IMR-90 (cell line): Measurements from ENCODE around the gene KMT2E. TPM values are rescaled to one million over a fixed set of nuclear protein-coding genes. Genes with fewer than 3 reads are reported as not detected.

Experiments
- ATAC-seq: fragments of 200-7000 bp; cut with Tn5 transposase; 2 replicates; pipeline ENCODE4 v1.9.1; 2020; ENCODE audit warnings: low read depth, mild to moderate bottlenecking, moderate library complexity
- BruUV-seq: library from RNA; stranded (reverse); fragments of 400-500 nt; replicated peaks from 2 replicates; lab custom pipeline; 2021; lab: Mats Ljungman, UMichigan
- CTCF ChIA-PET: fragments of 300-600 bp; formaldehyde crosslinking; extraction: SDS; loops from one replicate; lab custom pipeline; 2021; ENCODE audit warnings: antibody characterized with exemption; lab: Yijun Ruan, JAX
- POLR2A ChIA-PET: fragments of 300-600 bp; sonication (Branson Sonifier 250); formaldehyde crosslinking; loops from one replicate; lab custom pipeline; 2022; ENCODE audit warnings: antibody characterized with exemption; ENCODE audit not compliant: unreplicated experiment; lab: Charles Lee
- DNase-seq: peaks from one replicate; pipeline ENCODE4 v3.0.0; 2013
- H2AFZ ChIP-seq: replicated peaks from 2 replicates; pipeline ENCODE3; 2013; ENCODE audit warnings: low read length, mild to moderate bottlenecking; ENCODE audit not compliant: poor library complexity
- H2AK5ac ChIP-seq: 2 replicates; pipeline ENCODE4 v1.6.1; 2013; ENCODE audit warnings: low read depth, low read length, inconsistent platforms
- H2AK9ac ChIP-seq: replicated peaks from 2 replicates; pipeline ENCODE3; 2013; ENCODE audit warnings: mild to moderate bottlenecking, low read depth, low read length, moderate library complexity; ENCODE audit not compliant: poor library complexity
- H2BK120ac ChIP-seq: 2 replicates; pipeline ENCODE4 v1.6.1; 2013; ENCODE audit warnings: low read depth, low read length, inconsistent platforms
- H2BK15ac ChIP-seq: 3 replicates; pipeline ENCODE4 v1.6.1; 2013; ENCODE audit warnings: low read depth, low read length, inconsistent platforms
- H2BK20ac ChIP-seq: 2 replicates; pipeline ENCODE4 v1.6.1; 2013; ENCODE audit warnings: low read depth, mild to moderate bottlenecking, inconsistent platforms, low read length, moderate library complexity
- H2BK5ac ChIP-seq: 2 replicates; pipeline ENCODE4 v1.6.1; 2013; ENCODE audit warnings: mild to moderate bottlenecking, low read depth, low read length, inconsistent platforms; ENCODE audit not compliant: poor library complexity, severe bottlenecking
- H3K14ac ChIP-seq: replicated peaks from 2 replicates; pipeline ENCODE4 v1.6.1; 2013; ENCODE audit warnings: low read depth, low read length, inconsistent platforms
- H3K18ac ChIP-seq: 2 replicates; pipeline ENCODE4 v1.6.1; 2013; ENCODE audit warnings: low read depth, low read length, control low read depth
- H3K23ac ChIP-seq: 2 replicates; pipeline ENCODE4 v1.6.1; 2013; ENCODE audit warnings: low read depth, low read length, inconsistent platforms
- H3K27ac ChIP-seq: 2 replicates; pipeline ENCODE4 v1.5.1; 2013; ENCODE audit warnings: mild to moderate bottlenecking, control low read depth, low read length; ENCODE audit not compliant: insufficient read depth
- H3K27me3 ChIP-seq: 2 replicates; pipeline ENCODE4 v1.6.1; 2013; ENCODE audit warnings: low read length; ENCODE audit not compliant: control insufficient read depth, insufficient read depth
- H3K36me3 ChIP-seq: 2 replicates; pipeline ENCODE4 v1.6.1; 2013; ENCODE audit warnings: low read length, mixed read lengths; ENCODE audit not compliant: control insufficient read depth, insufficient read depth
- H3K4ac ChIP-seq: 2 replicates; pipeline ENCODE4 v1.6.1; 2013; ENCODE audit warnings: low read depth, low read length, inconsistent platforms
- H3K4me1 ChIP-seq: 2 replicates; pipeline ENCODE4 v1.6.1; 2013; ENCODE audit warnings: low read length, mixed read lengths; ENCODE audit not compliant: control insufficient read depth, insufficient read depth
- H3K4me2 ChIP-seq: 2 replicates; pipeline ENCODE4 v1.6.1; 2013; ENCODE audit warnings: low read depth, mild to moderate bottlenecking, control low read depth, low read length, moderate library complexity
- H3K4me3 ChIP-seq: 2 replicates; pipeline ENCODE4 v1.5.1; 2013; ENCODE audit warnings: low read depth, mild to moderate bottlenecking, control low read depth, low read length, moderate library complexity; ENCODE audit not compliant: insufficient read depth
- H3K56ac ChIP-seq: 2 replicates; pipeline ENCODE4 v1.6.1; 2013; ENCODE audit warnings: low read length, inconsistent platforms; ENCODE audit not compliant: insufficient read depth; ENCODE audit errors: extremely low read depth
- H3K79me1 ChIP-seq, 2 experiments: 2 replicates each; pipeline ENCODE4 v1.6.1; 2013; ENCODE audit warnings: low read length in 2 of 2, inconsistent platforms in 1 of 2, low read depth in 1 of 2
- H3K9ac ChIP-seq: 2 replicates; pipeline ENCODE4 v1.6.1; 2013; ENCODE audit warnings: low read depth, low read length, control low read depth
- H3K9me1 ChIP-seq: 2 replicates; pipeline ENCODE4 v1.6.1; 2013; ENCODE audit warnings: low read length, inconsistent platforms; ENCODE audit not compliant: insufficient read depth
- H3K9me3 ChIP-seq: 2 replicates; pipeline ENCODE4 v1.6.1; 2013; ENCODE audit warnings: low read length; ENCODE audit not compliant: control insufficient read depth, insufficient read depth
- H4K20me1 ChIP-seq: 2 replicates; pipeline ENCODE4 v1.6.1; 2013; ENCODE audit warnings: low read length, inconsistent platforms; ENCODE audit not compliant: insufficient read depth
- H4K5ac ChIP-seq: 2 replicates; pipeline ENCODE4 v1.6.1; 2013; ENCODE audit warnings: mild to moderate bottlenecking, low read depth, low read length, control low read depth
- H4K8ac ChIP-seq, 2 experiments: 2 replicates each; pipeline ENCODE4 v1.6.1; 2013; ENCODE audit warnings: low read depth in 2 of 2, low read length in 2 of 2, control low read depth in 1 of 2, inconsistent platforms in 1 of 2
- H4K91ac ChIP-seq: 2 replicates; pipeline ENCODE4 v1.6.1; 2013; ENCODE audit warnings: low read depth, low read length, inconsistent platforms; ENCODE audit not compliant: insufficient read depth
- BHLHE40 ChIP-seq: fragments of 150-350 bp; IDR thresholded peaks from 2 replicates; pipeline ENCODE4 v1.6.1; 2016; ENCODE audit warnings: mild to moderate bottlenecking, low read depth, low read length
- CEBPB ChIP-seq: IDR thresholded peaks from 2 replicates; pipeline ENCODE4 v1.6.1; 2012; ENCODE audit warnings: low read depth, low read length, improper control_type of control experiment
- CHD1 ChIP-seq: IDR thresholded peaks from 2 replicates; pipeline ENCODE4 v1.6.1; 2012; ENCODE audit warnings: low read depth, low read length, improper control_type of control experiment
- MAFK ChIP-seq: IDR thresholded peaks from 2 replicates; pipeline ENCODE4 v1.6.1; 2012; ENCODE audit warnings: low read depth, low read length, improper control_type of control experiment
- MXI1 ChIP-seq: IDR thresholded peaks from 2 replicates; pipeline ENCODE4 v1.6.1; 2012; ENCODE audit warnings: low read depth, mild to moderate bottlenecking, low read length, moderate library complexity, borderline replicate concordance
- NFE2L2 ChIP-seq: fragments of 150-350 bp; IDR thresholded peaks from 2 replicates; pipeline ENCODE4 v1.6.1; 2016; ENCODE audit warnings: low read depth, mild to moderate bottlenecking, low read length
- RAD21 ChIP-seq: IDR thresholded peaks from 2 replicates; pipeline ENCODE4 v1.6.1; 2012; ENCODE audit warnings: low read length, improper control_type of control experiment
- RCOR1 ChIP-seq: IDR thresholded peaks from 2 replicates; pipeline ENCODE4 v1.6.1; 2012; ENCODE audit warnings: mild to moderate bottlenecking, low read length, improper control_type of control experiment; ENCODE audit not compliant: insufficient replicate concordance
- RFX5 ChIP-seq: IDR thresholded peaks from 2 replicates; pipeline ENCODE4 v1.8.0; 2012; ENCODE audit warnings: low read depth, mild to moderate bottlenecking, low read length, moderate library complexity
- SMC3 ChIP-seq: fragments of 150-350 bp; IDR thresholded peaks from 2 replicates; pipeline ENCODE4 v1.6.1; 2016; ENCODE audit warnings: low read depth, mild to moderate bottlenecking, antibody characterized with exemption, low read length, moderate library complexity
- WGBS, 2 experiments: methylation state at CpG; one replicate each; pipeline versions ENCODE4 v1.1.5 to v1.1.7; 2013; ENCODE audit warnings: missing lambda C conversion rate in 2 of 2; ENCODE audit not compliant: insufficient read length in 1 of 2; ENCODE audit errors: extremely low coverage in 2 of 2; 5-methylcytosine and 5-hydroxymethylcytosine counted together
- dilution Hi-C: fragments of 300-500 bp; cut with HindIII; formaldehyde crosslinking; loops from one replicate; pipeline ENCODE4 v1.14.3; 2018; ENCODE audit warnings: low sequenced_read_pairs; ENCODE audit not compliant: unreplicated experiment
- in situ Hi-C: fragments of 300-500 bp; cut with MboI; formaldehyde crosslinking; loops from 3 replicates; pipeline ENCODE4 v1.14.3; 2019; ENCODE audit warnings: low sequenced_read_pairs, inconsistent platforms, mixed read lengths
- intact Hi-C: fragments of 100-400 bp; cut with micrococcal nuclease; formaldehyde crosslinking; loops from 2 replicates; pipeline ENCODE4 v1.10.0; 2022
- polyA plus RNA-seq, 3 experiments: library from polyadenylated mRNA; depleted of rRNA; stranded (reverse); fragments of >200 nt; gene quantifications; 2 replicates each; pipeline ENCODE4 v1.2.3, GENCODE V29; 2012; ENCODE audit warnings: low replicate concordance in 1 of 3
- total RNA-seq: library from RNA; depleted of rRNA; stranded (reverse); fragments of >200 nt; gene quantifications from 2 replicates; pipeline ENCODE4 v1.2.3, GENCODE V29; 2012
- TF ChIP-seq, protein P1 (sequence below): conservative IDR thresholded peaks from 2 replicates; pipeline ENCODE4 v1.5.1; 2012; ENCODE audit warnings: mild to moderate bottlenecking, low read depth, low read length, improper control_type of control experiment
- TF ChIP-seq, protein P2 (sequence below): fragments of 150-350 bp; IDR thresholded peaks from 2 replicates; pipeline ENCODE4 v1.6.1; 2017; ENCODE audit warnings: mild to moderate bottlenecking, antibody characterized with exemption, low read length, low read depth
- TF ChIP-seq, protein P3 (sequence below): fragments of 150-350 bp; IDR thresholded peaks from 2 replicates; pipeline ENCODE4 v1.6.1; 2016; ENCODE audit warnings: low read depth, mild to moderate bottlenecking, low read length, moderate library complexity, borderline replicate concordance

The KMT2E gene
- total and polyA plus RNA-seq, 2 of the 4 experiments (the other 2 are of a cell fraction): 16.8 to 79.2 TPM

DNA sequence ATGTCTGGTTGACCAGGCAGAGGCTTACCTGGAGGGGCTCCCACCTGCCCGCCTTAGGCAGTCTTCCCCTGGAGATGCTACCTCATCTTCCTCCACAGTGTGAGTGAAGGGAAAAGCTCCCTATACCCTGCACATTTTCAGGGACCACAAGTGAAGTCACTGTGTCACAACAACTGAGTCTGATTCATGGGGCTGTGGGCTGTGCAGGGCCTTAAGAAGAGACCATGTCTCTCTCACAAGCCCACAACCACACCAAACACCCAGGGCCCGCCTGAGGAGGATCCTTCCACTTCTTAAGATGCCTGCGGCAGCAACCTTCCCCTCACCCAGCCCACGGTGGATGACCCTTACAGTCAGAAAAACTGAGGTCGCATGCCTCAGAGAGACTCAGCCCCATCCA, 118.3 kb downstream of the KMT2E start:
- in situ Hi-C loops: loop anchor here (25.0 kb wide), 1 partner anchor 205 kb away; no protein-coding TSS in a partner anchor
- no peak for ATAC-seq
- dilution Hi-C loops: no loop called here

More for the DNA sequence above, 118.3 kb downstream of the KMT2E start:
- H2BK5ac ChIP-seq: no peak overlapping the region
- ChIA-PET POLR2A (no interaction called here), CTCF (no interaction called here)
- H3K23ac ChIP-seq: no peak overlapping the region
- H3K56ac ChIP-seq: no peak overlapping the region
- no peak overlapping the region for H3K14ac ChIP-seq
- H3K4me1 ChIP-seq: peaks cover 6% of the 10 kb centered on the region
- no peak overlapping the region for H4K91ac ChIP-seq
- H3K18ac ChIP-seq: no peak overlapping the region
- H2BK20ac ChIP-seq: no peak overlapping the region
- no peak overlapping the region for H2AFZ ChIP-seq
- DNase-seq: no peak
- H3K9ac ChIP-seq: no peak overlapping the region
- H3K4me3 ChIP-seq: no peak overlapping the region
- no peaks in the 10 kb centered on the region for H3K9me3 ChIP-seq
- H3K79me1 ChIP-seq: peaks cover 25 to 70% of the 10 kb centered on the region in 2 experiments
- no peak overlapping the region for H2BK15ac ChIP-seq
- no TSS peak for BruUV-seq
- peaks cover 12% of the 10 kb centered on the region; the same call in 1 of the 2 replicates for H3K36me3 ChIP-seq
- TF ChIP-seq RFX5 (no peak), BHLHE40 (no peak), RAD21 (no peak), NFE2L2 (no peak), SMC3 (no peak), MAFK (no peak), MXI1 (no peak), CEBPB (no peak), RCOR1 (no peak), CHD1 (no peak)
- TF ChIP-seq, protein P1, sequence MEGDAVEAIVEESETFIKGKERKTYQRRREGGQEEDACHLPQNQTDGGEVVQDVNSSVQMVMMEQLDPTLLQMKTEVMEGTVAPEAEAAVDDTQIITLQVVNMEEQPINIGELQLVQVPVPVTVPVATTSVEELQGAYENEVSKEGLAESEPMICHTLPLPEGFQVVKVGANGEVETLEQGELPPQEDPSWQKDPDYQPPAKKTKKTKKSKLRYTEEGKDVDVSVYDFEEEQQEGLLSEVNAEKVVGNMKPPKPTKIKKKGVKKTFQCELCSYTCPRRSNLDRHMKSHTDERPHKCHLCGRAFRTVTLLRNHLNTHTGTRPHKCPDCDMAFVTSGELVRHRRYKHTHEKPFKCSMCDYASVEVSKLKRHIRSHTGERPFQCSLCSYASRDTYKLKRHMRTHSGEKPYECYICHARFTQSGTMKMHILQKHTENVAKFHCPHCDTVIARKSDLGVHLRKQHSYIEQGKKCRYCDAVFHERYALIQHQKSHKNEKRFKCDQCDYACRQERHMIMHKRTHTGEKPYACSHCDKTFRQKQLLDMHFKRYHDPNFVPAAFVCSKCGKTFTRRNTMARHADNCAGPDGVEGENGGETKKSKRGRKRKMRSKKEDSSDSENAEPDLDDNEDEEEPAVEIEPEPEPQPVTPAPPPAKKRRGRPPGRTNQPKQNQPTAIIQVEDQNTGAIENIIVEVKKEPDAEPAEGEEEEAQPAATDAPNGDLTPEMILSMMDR: no peak
- TF ChIP-seq, protein P2, sequence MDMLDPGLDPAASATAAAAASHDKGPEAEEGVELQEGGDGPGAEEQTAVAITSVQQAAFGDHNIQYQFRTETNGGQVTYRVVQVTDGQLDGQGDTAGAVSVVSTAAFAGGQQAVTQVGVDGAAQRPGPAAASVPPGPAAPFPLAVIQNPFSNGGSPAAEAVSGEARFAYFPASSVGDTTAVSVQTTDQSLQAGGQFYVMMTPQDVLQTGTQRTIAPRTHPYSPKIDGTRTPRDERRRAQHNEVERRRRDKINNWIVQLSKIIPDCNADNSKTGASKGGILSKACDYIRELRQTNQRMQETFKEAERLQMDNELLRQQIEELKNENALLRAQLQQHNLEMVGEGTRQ: no peak
- TF ChIP-seq, protein P3, sequence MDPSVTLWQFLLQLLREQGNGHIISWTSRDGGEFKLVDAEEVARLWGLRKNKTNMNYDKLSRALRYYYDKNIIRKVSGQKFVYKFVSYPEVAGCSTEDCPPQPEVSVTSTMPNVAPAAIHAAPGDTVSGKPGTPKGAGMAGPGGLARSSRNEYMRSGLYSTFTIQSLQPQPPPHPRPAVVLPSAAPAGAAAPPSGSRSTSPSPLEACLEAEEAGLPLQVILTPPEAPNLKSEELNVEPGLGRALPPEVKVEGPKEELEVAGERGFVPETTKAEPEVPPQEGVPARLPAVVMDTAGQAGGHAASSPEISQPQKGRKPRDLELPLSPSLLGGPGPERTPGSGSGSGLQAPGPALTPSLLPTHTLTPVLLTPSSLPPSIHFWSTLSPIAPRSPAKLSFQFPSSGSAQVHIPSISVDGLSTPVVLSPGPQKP: no peak
- H3K27ac ChIP-seq: no peak overlapping the region
- no peak overlapping the region for H2BK120ac ChIP-seq
- H4K8ac ChIP-seq: no peak overlapping the region
- peaks cover 22% of the 10 kb centered on the region; the same call in 1 of the 2 replicates for H4K20me1 ChIP-seq
- H3K27me3 ChIP-seq: no peaks in the 10 kb centered on the region
- no peak overlapping the region for H2AK9ac ChIP-seq
- no peak overlapping the region for H3K4ac ChIP-seq
- intact Hi-C loops: no loop called here
- H3K4me2 ChIP-seq: no peak overlapping the region
- H3K9me1 ChIP-seq: peaks cover 13% of the 10 kb centered on the region
- H4K5ac ChIP-seq: no peak overlapping the region
- H2AK5ac ChIP-seq: no peak overlapping the region
- 86% methylated on average over 3 of the region's 5 CpGs; no CpG with 5 or more reads in 1 of the 2 experiments for WGBS, 2 experiments
